ENCODE data around the gene RASSF5. TPM values are rescaled to one million over a fixed set of nuclear protein-coding genes. Genes with fewer than 3 reads are reported as not detected.
A peak's percentile ranks its signal among the peaks of the same experiment; 100 is the strongest.

Gene RASSF5
- total RNA-seq, 1 experiment from 2014 or later: 2.1 TPM

- no peak for TF ChIP-seq FOXK1 (CRISPR knock-in tag; IDR thresholded peaks at IDR 0.05)
- TF ChIP-seq ZNF121 (CRISPR knock-in tag; IDR thresholded peaks at IDR 0.05): no peak
- TF ChIP-seq, protein P1, sequence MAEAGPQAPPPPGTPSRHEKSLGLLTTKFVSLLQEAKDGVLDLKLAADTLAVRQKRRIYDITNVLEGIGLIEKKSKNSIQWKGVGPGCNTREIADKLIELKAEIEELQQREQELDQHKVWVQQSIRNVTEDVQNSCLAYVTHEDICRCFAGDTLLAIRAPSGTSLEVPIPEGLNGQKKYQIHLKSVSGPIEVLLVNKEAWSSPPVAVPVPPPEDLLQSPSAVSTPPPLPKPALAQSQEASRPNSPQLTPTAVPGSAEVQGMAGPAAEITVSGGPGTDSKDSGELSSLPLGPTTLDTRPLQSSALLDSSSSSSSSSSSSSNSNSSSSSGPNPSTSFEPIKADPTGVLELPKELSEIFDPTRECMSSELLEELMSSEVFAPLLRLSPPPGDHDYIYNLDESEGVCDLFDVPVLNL (CRISPR knock-in tag; IDR thresholded peaks at IDR 0.05; ENCODE audit: borderline replicate concordance, low read depth): no peak
- no peak for TF ChIP-seq ZNF396 (CRISPR knock-in tag; IDR thresholded peaks at IDR 0.05; ENCODE audit: borderline replicate concordance)
- no peak for TF ChIP-seq ZNF671 (CRISPR knock-in tag; IDR thresholded peaks at IDR 0.05)
- no peak for TF ChIP-seq PREB (CRISPR knock-in tag; IDR thresholded peaks at IDR 0.05; ENCODE audit: borderline replicate concordance)
- no peak for TF ChIP-seq ZNF416 (CRISPR knock-in tag; IDR thresholded peaks at IDR 0.05)
- TF ChIP-seq NR3C1 (CRISPR knock-in tag; conservative IDR thresholded peaks at IDR 0.05; ENCODE audit: low read depth): no peak
- TF ChIP-seq, protein P2, sequence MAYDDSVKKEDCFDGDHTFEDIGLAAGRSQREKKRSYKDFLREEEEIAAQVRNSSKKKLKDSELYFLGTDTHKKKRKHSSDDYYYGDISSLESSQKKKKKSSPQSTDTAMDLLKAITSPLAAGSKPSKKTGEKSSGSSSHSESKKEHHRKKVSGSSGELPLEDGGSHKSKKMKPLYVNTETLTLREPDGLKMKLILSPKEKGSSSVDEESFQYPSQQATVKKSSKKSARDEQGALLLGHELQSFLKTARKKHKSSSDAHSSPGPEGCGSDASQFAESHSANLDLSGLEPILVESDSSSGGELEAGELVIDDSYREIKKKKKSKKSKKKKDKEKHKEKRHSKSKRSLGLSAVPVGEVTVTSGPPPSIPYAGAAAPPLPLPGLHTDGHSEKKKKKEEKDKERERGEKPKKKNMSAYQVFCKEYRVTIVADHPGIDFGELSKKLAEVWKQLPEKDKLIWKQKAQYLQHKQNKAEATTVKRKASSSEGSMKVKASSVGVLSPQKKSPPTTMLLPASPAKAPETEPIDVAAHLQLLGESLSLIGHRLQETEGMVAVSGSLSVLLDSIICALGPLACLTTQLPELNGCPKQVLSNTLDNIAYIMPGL (CRISPR knock-in tag; IDR thresholded peaks at IDR 0.05): no peak
Observed at GRCh38 chr1:206628916-206629315, 121.6 kb downstream of the RASSF5 start (continued).

DNA sequence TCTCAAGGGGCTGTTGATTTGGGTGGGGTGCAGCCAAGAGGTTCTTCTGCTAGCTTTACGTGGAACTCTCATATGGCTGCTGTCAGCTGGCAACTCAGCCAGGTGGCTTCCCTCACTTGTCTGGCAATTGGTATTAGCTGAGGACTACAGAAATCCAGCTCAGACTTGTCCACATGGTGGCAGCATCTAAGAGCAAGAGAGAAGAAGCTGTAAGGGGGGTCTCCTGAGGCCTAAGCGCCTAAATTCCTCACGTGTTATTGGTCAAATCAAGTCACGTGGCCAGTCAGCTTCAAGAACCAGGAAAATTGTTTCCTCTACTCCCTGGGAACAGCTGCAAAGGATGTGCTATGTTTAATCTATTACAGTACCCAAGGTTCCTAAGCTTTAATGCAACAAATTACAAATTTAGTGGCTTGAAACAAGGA, 123.8 kb downstream of the RASSF5 start:
- H3K36me3 Mint-ChIP-seq: no peaks in the 10 kb centered on the region
- ChIA-PET POLR2A (interaction anchor here (1.0 to 1.2 kb wide), 2 partner anchors 19 to 33 kb away, joined by 4 to 9 read pairs; partner anchors contain the start of gene EIF2D), CTCF (interaction anchor here (0.5 to 13.9 kb wide), 49 partner anchors 10 to 401 kb away, joined by 3 to 659 read pairs (median 5); partner anchors contain the start of genes C1orf116, EIF2D, MAPKAPK2 and RASSF5)
- H3K4me1 Mint-ChIP-seq: peaks cover 21% of the 10 kb centered on the region
- H3K9me3 Mint-ChIP-seq: peaks cover 4% of the 10 kb centered on the region; the same call in 1 of the 2 replicates
- peak; percentile 61 for ATAC-seq
- H3K27ac Mint-ChIP-seq: no peak overlapping the region
- H3K4me3 Mint-ChIP-seq: no peak overlapping the region
- H3K27me3 Mint-ChIP-seq (ENCODE audit: low read depth): peaks cover 3% of the 10 kb centered on the region; the same call in 1 of the 2 replicates
- peak; percentile 72 for DNase-seq (ENCODE audit: low spot score)
- TF ChIP-seq RELA (CRISPR knock-in tag; IDR thresholded peaks at IDR 0.05; ENCODE audit: borderline replicate concordance): no peak
- TF ChIP-seq, protein P3, sequence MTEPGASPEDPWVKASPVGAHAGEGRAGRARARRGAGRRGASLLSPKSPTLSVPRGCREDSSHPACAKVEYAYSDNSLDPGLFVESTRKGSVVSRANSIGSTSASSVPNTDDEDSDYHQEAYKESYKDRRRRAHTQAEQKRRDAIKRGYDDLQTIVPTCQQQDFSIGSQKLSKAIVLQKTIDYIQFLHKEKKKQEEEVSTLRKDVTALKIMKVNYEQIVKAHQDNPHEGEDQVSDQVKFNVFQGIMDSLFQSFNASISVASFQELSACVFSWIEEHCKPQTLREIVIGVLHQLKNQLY (CRISPR knock-in tag; IDR thresholded peaks at IDR 0.05): no peak
- no peak for TF ChIP-seq SMAD3 (CRISPR knock-in tag; IDR thresholded peaks at IDR 0.05; ENCODE audit: borderline replicate concordance)
- TF ChIP-seq ZNF512 (CRISPR knock-in tag; IDR thresholded peaks at IDR 0.05; ENCODE audit: borderline replicate concordance): no peak
- TF ChIP-seq, protein P4, sequence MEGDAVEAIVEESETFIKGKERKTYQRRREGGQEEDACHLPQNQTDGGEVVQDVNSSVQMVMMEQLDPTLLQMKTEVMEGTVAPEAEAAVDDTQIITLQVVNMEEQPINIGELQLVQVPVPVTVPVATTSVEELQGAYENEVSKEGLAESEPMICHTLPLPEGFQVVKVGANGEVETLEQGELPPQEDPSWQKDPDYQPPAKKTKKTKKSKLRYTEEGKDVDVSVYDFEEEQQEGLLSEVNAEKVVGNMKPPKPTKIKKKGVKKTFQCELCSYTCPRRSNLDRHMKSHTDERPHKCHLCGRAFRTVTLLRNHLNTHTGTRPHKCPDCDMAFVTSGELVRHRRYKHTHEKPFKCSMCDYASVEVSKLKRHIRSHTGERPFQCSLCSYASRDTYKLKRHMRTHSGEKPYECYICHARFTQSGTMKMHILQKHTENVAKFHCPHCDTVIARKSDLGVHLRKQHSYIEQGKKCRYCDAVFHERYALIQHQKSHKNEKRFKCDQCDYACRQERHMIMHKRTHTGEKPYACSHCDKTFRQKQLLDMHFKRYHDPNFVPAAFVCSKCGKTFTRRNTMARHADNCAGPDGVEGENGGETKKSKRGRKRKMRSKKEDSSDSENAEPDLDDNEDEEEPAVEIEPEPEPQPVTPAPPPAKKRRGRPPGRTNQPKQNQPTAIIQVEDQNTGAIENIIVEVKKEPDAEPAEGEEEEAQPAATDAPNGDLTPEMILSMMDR (IDR thresholded peaks at IDR 0.05): peak; percentile 23; the same call in 1 of the 2 replicates
- TF ChIP-seq, protein P5, sequence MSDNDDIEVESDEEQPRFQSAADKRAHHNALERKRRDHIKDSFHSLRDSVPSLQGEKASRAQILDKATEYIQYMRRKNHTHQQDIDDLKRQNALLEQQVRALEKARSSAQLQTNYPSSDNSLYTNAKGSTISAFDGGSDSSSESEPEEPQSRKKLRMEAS (CRISPR knock-in tag; IDR thresholded peaks at IDR 0.05): 0 out of 2 replicates have a peak, but pooled peaks have one; percentile 20
- no peak for TF ChIP-seq ZNF396 (CRISPR knock-in tag; IDR thresholded peaks at IDR 0.05; ENCODE audit: borderline replicate concordance)
- no peak for TF ChIP-seq ZNF416 (CRISPR knock-in tag; IDR thresholded peaks at IDR 0.05)
- TF ChIP-seq STAT6 (CRISPR knock-in tag; conservative IDR thresholded peaks at IDR 0.05; ENCODE audit: low read depth): no peak
- TF ChIP-seq NR1H2 (CRISPR knock-in tag; IDR thresholded peaks at IDR 0.05): no peak
- TF ChIP-seq MYBL2 (CRISPR knock-in tag; IDR thresholded peaks at IDR 0.05): no peak
- peak; percentile 93 for TF ChIP-seq USF1 (CRISPR knock-in tag; IDR thresholded peaks at IDR 0.05)
- peak; percentile 95 for TF ChIP-seq USF2 (CRISPR knock-in tag; IDR thresholded peaks at IDR 0.05)

All from WTC11 (cell line).